Measurements from ENCODE around the gene ABCA2.

ABCA2 gene

GRCh38 chr9:137030538-137031527, 2.8 kb upstream of the ABCA2 start:
- in situ Hi-C loops (cut with MboI; ENCODE audit: low sequenced_read_pairs), result no loop called here

DNA sequence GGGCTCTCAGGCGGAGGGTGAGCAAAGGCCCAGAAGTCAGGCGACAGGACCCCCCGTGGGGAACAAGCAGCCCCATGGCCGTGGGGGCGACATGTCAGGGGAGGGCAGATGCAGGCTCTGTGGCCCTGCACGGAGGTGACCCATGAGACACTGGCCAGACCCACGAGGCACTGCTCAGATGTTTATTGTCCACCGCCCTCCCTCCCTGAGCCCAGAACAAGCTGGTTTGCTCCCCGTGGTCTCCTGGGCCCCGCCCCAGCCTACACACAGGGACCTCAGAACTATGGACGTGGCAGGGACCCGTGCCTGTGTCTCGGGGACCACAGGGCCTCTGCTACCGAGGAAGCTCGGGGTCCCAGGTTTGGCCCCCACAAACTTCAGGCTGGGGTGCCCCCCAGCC, 2.0 kb upstream of the ABCA2 start:
- in situ Hi-C loops (cut with MboI; ENCODE audit: low sequenced_read_pairs), result no loop called here

DNA sequence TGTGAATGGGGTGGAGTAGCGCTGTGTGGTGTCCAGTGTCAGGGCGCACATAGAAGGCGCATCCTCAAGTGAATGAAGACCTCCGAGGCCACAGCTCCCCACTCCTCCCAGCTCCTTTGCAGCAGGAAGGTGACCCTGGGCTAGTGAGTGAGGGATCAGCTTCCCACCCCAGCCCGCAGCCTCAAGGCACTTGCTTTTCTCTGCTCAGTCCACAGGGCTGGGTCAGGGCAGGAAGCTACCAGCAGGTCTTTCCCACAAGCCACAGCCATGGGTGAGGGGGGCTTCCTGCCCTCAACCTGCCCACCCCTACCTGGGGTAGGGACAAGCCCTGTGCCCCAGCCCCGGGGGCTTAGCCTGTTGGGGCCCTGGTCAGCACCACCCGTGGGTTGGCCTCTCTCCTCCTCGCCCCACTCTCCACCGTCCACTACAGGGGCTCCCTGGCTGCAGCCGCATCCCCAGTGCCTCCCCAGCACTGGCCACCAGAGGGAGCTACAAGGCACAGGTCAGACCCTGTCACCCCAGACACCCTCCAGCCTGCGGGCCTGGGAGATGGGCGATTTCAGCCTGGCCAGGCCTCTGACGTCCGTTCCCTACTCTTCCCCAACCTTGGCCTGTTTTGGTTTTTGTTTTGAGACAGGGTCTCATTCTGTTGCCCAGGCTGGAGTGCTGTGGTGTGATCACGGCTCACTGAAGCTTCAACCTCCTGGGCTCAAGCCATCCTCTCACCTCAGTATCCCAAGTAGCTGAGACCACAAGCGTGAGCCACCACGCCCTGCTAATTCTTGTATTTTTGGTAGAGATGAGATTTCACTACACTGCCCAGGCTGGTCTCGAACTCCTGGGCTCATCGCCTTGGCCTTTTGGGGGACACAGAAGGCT, 1.3 kb upstream of the ABCA2 start:
- in situ Hi-C loops (cut with MboI; ENCODE audit: low sequenced_read_pairs), result no loop called here

DNA sequence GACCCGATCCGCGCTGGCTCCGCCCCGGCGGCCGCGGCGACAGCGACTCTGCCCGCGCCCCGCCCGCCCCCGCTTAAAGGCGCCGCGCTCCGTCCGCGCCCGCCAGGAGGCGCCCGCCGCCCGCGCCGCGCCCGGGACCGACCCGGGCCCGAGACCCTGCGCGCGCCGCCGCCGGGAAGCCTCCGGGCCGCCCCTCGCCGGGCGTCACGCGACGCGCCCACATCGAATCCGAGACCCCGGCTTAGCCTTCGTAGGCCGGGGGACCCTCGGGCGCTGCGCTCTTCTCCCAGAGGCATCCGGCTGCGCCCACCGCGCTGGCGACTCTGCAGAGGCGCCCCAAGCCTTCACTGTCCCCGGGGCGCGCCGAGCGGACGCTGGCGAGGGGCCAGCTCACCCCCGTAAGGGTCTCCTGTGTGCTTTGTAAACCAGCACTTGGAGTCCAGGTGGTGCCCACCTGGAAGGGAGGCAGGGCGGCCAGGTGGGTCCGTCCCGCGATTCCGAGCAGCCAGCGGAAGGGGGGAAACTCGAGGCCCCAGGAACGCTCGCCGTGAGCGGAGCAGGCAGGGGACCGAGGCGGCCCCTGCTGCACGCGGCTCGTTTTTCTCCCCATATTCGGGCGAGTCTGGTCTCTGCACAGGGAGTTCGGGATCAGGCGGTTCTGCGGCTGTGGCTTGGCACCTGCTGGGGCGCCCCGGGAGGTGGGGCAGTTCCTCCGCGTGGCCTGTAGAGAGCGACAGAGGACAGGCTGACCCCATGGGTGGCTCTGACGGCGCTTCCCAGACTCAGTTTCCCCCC, 423 bp upstream of the ABCA2 start:
- in situ Hi-C loops (cut with MboI; ENCODE audit: low sequenced_read_pairs), result no loop called here

DNA sequence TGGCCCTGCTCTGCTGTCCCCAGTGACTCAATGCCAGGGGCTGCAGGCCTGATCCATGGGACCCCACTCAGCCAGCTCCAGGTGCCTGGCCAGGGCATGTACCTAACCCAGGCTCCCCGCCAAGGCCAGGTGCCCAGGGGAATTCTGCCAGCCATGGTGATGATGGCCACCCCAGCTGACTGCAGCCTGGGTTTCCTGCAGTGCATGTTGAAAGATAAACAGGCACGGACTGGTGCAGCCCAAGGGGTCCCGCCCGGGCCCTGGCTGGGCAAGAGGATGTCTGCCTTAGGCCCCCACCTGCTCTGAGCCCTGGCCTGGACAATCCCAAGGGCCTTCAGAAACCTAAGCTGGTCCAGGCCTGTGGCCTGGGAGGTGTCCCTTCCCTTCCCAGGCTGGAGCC, 1.2 kb downstream of the ABCA2 start:
- in situ Hi-C loops (cut with MboI; ENCODE audit: low sequenced_read_pairs), result no loop called here

DNA sequence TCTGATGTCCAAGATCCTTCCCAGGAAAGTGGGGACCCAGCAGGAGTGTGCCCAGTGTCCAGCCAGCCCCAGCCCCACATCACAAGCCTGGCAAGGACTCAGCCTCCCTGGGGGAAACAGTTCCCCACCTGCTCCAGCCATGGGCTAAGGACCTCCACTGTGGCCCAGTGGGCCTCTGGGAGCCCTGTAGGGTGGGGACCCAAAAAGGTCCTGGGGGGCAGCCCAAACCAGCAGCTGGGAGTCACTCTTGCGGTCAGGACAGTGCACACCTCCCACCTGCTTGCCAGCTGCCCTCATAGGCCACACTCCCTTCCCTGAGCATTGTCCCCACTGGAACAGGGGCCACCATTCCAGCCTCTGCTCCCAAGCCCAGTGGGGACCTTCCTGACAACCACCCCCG, 1.7 kb downstream of the ABCA2 start:
- in situ Hi-C loops (cut with MboI; ENCODE audit: low sequenced_read_pairs), result no loop called here

DNA sequence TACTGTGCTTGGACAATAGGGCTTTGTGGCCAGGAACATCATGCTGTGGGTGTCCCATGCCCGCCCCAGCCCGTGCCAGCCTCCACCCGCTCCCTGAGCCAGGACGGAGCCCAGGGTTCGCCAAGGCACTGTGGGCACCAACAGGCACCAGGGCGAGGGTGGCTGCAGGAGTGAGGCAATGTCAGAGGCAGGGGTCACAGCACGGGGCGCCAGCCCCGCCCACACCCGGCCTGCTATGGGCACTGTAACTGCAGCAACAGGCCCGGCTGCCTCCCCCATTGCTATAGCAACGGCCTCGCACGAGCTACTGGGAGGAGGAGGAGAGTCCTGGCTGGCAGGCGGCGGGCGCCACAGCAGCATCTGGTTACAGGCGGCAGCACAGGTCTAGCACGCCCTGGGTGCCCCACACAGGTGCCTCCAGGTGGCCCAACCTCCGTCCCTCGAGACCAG, 2.5 kb downstream of the ABCA2 start:
- in situ Hi-C loops (cut with MboI; ENCODE audit: low sequenced_read_pairs), result no loop called here

DNA sequence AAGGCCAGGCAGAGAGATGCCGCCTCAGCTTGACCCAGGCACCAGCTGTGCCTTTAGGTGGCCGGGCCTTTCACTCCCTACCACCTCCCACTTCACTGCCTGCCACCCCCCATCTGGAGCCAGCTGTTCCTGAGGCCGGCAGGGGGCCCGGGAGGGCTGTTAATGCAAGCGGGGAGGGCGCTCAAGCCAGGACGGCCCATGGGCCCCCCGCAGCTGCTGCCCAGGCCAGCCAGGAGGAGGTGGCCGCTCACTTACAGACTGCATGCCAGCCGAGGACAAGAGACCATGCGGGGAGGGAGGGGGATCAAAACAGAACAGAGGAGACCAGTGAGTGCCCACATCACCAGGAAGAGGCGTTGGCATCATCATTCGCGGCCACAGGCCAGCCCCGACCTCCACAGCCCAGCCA, 4.5 kb downstream of the ABCA2 start:
- in situ Hi-C loops (cut with MboI; ENCODE audit: low sequenced_read_pairs), result no loop called here

- in situ Hi-C loops (cut with MboI; ENCODE audit: low sequenced_read_pairs), result no loop called here
These were observed 4.9 kb downstream of the ABCA2 start for GRCh38 chr9:137023157-137023556.

GRCh38 chr9:137022662-137023008, 5.4 kb downstream of the ABCA2 start:
- in situ Hi-C loops (cut with MboI; ENCODE audit: low sequenced_read_pairs), result no loop called here

- in situ Hi-C loops (cut with MboI; ENCODE audit: low sequenced_read_pairs), result no loop called here
These were observed 5.9 kb downstream of the ABCA2 start for GRCh38 chr9:137021979-137022661.

DNA sequence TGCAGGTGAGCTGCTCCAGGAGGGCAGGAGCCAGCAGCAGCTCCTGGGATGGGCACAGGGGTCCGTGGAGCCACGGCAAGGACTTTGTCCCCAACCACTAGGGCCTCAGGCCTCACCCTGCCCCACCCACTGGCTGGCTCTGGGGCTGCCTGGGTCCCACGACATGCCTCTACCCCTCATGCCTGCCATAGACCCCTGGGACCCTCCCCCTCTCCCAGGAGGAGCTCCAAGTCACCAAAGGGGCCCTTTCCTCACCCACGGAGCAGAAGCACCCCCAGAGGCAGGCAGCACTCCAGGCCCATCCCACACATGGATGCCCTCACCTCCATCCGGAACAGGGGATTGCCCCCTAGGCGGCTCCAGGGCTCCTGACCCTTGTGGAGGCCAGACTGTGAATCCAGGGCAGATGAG, 6.5 kb downstream of the ABCA2 start:
- in situ Hi-C loops (cut with MboI; ENCODE audit: low sequenced_read_pairs), result no loop called here

DNA sequence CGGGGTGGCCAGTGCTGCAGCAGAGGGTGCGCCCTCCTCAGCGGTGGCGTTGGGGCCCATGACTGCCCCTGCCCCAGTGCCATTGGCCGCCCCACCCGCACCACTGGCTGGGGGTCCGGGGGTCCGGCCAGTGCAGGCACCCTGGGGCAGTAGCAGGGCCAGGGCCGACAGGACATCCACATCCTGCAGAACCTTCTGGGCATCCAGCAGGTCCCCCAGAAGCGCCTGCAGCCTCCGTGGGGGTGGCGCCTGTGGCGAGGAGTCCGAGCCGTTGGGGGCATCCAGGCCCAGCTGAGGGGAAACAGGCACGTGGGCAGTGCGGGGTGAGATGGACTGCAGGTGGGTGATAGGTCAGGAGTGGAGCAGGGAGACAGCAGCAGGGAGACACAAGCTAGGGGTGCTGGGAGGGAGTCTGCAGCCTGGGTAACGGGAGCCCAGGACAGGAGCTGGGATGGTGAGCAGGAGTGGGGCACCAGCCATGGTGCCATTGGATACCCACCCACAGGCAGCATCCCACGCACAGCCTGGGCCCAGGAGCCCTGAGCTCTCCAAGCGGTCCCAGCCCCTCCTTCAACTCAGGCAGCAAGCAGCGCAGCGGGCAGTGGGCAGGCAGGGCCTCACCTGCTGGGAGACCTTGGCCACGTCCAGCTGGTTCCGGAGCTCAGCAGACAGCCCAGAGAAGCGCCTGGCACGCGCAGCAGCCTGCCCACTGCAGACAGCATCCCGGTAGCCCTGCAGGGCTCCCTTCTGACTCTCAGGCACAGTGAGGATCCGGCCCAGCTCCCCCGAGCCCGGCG, 7.1 kb downstream of the ABCA2 start:
- in situ Hi-C loops (cut with MboI; ENCODE audit: low sequenced_read_pairs), result no loop called here

- in situ Hi-C loops (cut with MboI; ENCODE audit: low sequenced_read_pairs), result no loop called here
These were observed 8.0 kb downstream of the ABCA2 start for GRCh38 chr9:137019891-137020683.

DNA sequence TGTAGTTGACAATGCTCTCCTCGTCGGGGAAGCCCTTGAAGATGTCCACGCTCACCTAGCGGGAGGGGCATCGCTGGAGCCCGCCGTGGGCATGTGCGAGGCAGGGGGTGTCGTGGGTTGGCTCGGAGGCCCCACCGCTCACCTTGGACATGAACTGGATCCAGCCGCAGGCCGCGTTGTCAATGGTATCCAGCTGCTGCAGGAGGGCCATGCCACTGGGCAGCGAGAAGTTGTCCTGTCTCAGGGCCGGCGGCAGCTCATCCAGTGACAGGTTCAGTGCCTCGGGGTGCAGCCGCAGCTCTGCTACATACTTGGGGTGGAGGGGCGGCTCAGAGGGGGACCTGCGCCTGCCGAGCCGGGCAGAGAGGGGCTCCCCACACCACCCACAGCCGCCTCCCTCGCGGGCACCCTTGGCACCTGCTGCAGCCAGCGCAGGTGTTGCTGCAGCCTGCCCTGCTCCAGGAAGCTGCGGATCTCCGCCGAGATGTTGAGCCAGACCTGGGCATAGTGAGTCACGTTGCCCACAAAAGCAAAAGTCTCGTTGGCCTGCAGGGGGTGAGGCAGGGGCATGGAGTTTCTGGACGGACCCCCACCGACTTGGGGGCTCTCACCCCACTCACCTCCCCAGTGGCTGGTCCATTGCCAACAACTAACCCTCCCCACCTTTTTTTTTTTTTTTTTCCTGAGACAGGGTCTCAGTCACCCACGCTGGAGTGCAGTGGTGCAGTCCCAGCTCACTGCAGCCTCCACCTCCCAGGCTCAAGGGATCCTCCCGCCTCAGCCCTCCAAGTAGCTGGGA, 9.1 kb downstream of the ABCA2 start:
- in situ Hi-C loops (cut with MboI; ENCODE audit: low sequenced_read_pairs), result no loop called here

DNA sequence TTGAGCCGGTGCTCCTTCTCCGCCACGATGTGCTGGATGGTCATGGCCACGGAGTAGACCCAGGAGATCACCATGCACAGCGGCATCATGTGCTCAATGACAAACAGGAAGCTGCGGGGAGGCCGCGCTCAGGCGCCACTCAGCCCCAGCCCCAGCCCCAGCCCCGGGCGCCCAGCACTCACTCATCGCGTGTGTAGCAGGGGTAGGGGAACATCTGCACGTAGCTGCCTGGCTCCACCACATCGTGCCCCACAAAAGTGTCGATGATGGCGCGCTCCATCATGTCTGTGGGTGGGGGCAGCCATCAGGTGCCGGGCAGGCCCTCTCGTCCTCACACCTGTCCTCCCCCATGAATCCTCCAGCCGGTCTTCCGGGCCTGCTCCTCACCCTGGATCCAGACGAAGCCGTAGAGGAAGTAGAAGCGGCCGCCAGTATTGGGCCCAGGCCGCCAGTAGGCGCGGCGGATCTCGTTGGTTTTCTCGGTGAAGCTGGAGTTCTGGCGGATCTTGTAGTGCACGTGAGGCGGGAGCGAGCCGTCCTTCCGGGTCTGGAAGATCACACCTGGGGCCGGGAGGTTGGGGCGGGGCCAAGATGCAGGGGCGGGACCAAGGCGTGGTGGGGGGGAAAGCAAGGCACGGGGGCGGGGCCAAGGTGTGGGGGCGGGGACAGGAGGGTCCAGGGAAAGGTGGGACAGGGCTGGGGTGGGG, 10.1 kb downstream of the ABCA2 start:
- in situ Hi-C loops (cut with MboI; ENCODE audit: low sequenced_read_pairs), result no loop called here

- in situ Hi-C loops (cut with MboI; ENCODE audit: low sequenced_read_pairs), result no loop called here
These were observed 11.0 kb downstream of the ABCA2 start for GRCh38 chr9:137017071-137017470.

All from hTERT RPE-1 (cell line).